Measurements from ENCODE around the gene PGA4. TPM values are rescaled to one million over a fixed set of nuclear protein-coding genes. Genes with fewer than 3 reads are reported as not detected.

PGA4 gene
- total and polyA plus RNA-seq, 9 of the 15 experiments (the other 6 are each of a cell fraction or from before 2014, with no cell fraction given) = not detected

- TF ChIP-seq CHD2 (IDR thresholded peaks at IDR 0.05; ENCODE audit: low read depth, low read length) (no peak), FOS (IDR thresholded peaks at IDR 0.05; ENCODE audit: extremely low read depth, insufficient read length) (no peak), ASH1L (IDR thresholded peaks at IDR 0.05; ENCODE audit: borderline replicate concordance, low read depth, partially characterized antibody) (no peak), ZNF146 (CRISPR knock-in tag; IDR thresholded peaks at IDR 0.05; ENCODE audit: unreplicated experiment) (no peak), MED1 (CRISPR knock-in tag; IDR thresholded peaks at IDR 0.05; ENCODE audit: borderline replicate concordance) (no peak), TAF1 (IDR thresholded peaks at IDR 0.05; ENCODE audit: control insufficient read depth, extremely low read depth, insufficient read depth, low read length, severe bottlenecking) (no peak), HOXB6 (CRISPR knock-in tag; IDR thresholded peaks at IDR 0.05; ENCODE audit: borderline replicate concordance) (no peak), CBX1 (IDR thresholded peaks at IDR 0.05; ENCODE audit: low read depth) (no peak), BRF1 (IDR thresholded peaks at IDR 0.05; ENCODE audit: borderline replicate concordance, extremely low read depth, insufficient read length) (no peak), COPS2 (conservative IDR thresholded peaks at IDR 0.05) (no peak), ZNF12 (CRISPR knock-in tag; IDR thresholded peaks at IDR 0.05) (no peak), RBBP5 (IDR thresholded peaks at IDR 0.05; ENCODE audit: borderline replicate concordance, insufficient read depth, low read length, poor library complexity, severe bottlenecking) (no peak), KDM1A (IDR thresholded peaks at IDR 0.05) (no peak), CAMTA2 (CRISPR knock-in tag; conservative IDR thresholded peaks at IDR 0.05) (no peak), PCBP2 (IDR thresholded peaks at IDR 0.05; ENCODE audit: low read depth, low read length, poor library complexity, severe bottlenecking) (no peak), HCFC1 (IDR thresholded peaks at IDR 0.05; ENCODE audit: low read depth, low read length) (no peak), ELK3 (CRISPR knock-in tag; IDR thresholded peaks at IDR 0.05) (no peak), SREBF1 (IDR thresholded peaks at IDR 0.05; ENCODE audit: borderline replicate concordance, low read depth, low read length) (no peak), HNRNPLL (IDR thresholded peaks at IDR 0.05; ENCODE audit: low read depth, low read length, poor library complexity, severe bottlenecking) (no peak), CC2D1A (IDR thresholded peaks at IDR 0.05) (peak; percentile 52; the same call in 1 of the 2 replicates), CREBBP (IDR thresholded peaks at IDR 0.05; ENCODE audit: low read depth, low read length) (no peak)
- TF ChIP-seq, protein P1, sequence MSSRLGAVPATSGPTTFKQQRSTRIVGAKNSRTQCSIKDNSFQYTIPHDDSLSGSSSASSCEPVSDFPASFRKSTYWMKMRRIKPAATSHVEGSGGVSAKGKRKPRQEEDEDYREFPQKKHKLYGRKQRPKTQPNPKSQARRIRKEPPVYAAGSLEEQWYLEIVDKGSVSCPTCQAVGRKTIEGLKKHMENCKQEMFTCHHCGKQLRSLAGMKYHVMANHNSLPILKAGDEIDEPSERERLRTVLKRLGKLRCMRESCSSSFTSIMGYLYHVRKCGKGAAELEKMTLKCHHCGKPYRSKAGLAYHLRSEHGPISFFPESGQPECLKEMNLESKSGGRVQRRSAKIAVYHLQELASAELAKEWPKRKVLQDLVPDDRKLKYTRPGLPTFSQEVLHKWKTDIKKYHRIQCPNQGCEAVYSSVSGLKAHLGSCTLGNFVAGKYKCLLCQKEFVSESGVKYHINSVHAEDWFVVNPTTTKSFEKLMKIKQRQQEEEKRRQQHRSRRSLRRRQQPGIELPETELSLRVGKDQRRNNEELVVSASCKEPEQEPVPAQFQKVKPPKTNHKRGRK (tag; IDR thresholded peaks at IDR 0.05) = no peak
- TF ChIP-seq, protein P2, sequence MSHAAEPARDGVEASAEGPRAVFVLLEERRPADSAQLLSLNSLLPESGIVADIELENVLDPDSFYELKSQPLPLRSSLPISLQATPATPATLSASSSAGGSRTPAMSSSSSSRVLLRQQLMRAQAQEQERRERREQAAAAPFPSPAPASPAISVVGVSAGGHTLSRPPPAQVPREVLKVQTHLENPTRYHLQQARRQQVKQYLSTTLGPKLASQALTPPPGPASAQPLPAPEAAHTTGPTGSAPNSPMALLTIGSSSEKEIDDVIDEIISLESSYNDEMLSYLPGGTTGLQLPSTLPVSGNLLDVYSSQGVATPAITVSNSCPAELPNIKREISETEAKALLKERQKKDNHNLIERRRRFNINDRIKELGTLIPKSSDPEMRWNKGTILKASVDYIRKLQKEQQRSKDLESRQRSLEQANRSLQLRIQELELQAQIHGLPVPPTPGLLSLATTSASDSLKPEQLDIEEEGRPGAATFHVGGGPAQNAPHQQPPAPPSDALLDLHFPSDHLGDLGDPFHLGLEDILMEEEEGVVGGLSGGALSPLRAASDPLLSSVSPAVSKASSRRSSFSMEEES (CRISPR knock-in tag; IDR thresholded peaks at IDR 0.05) = no peak
Measured at GRCh38 chr11:61254403-61255025, 32.4 kb downstream of the PGA4 start (continued).

Measured in K562 (cell line).